HG03095 (cell line): Measurements from ENCODE around the gene CPS1.

Source experiments
- ATAC-seq: cut with Tn5 transposase; IDR thresholded peaks from one replicate; pipeline ENCODE4 v1.9.1; 2021; ENCODE audit warnings: moderate library complexity; ENCODE audit not compliant: unreplicated experiment

Gene CPS1

GRCh38 chr2:210556329-210556980 lies at the start of gene CPS1:
Gene CPS1, plus strand, starts transcription at chr2:210556599. Its CDS starts 135 bp downstream, at chr2:210556734.
- no peak for ATAC-seq

- ATAC-seq, result no peak
Observed at GRCh38 chr2:210515911-210516310, 40.5 kb upstream of the CPS1 start.

GRCh38 chr2:210517264-210517663 lies 39.1 kb upstream of the CPS1 start:
- ATAC-seq, result no peak

- no peak for ATAC-seq
Observed at GRCh38 chr2:210519594-210519993, 36.8 kb upstream of the CPS1 start.

GRCh38 chr2:210522399-210522798 lies 34.0 kb upstream of the CPS1 start:
- ATAC-seq, result no peak

- ATAC-seq, result no peak
Observed at GRCh38 chr2:210523650-210524289, 32.6 kb upstream of the CPS1 start.

GRCh38 chr2:210524533-210524932 lies 31.9 kb upstream of the CPS1 start:
- ATAC-seq, result no peak

GRCh38 chr2:210527286-210527685 lies 29.1 kb upstream of the CPS1 start:
- no peak for ATAC-seq

- no peak for ATAC-seq
Observed at GRCh38 chr2:210528716-210529115, 27.7 kb upstream of the CPS1 start.

- ATAC-seq, result no peak
Observed at GRCh38 chr2:210531050-210531449, 25.3 kb upstream of the CPS1 start.

- no peak for ATAC-seq
Observed at GRCh38 chr2:210531482-210531881, 24.9 kb upstream of the CPS1 start.

- ATAC-seq, result no peak
Observed at GRCh38 chr2:210533389-210533788, 23.0 kb upstream of the CPS1 start.

GRCh38 chr2:210534879-210535278 lies 21.5 kb upstream of the CPS1 start:
- no peak for ATAC-seq

GRCh38 chr2:210536973-210537650 lies 19.3 kb upstream of the CPS1 start:
- ATAC-seq, result peak; percentile 70

GRCh38 chr2:210539035-210539434 lies 17.4 kb upstream of the CPS1 start:
- ATAC-seq, result no peak

- ATAC-seq, result no peak
Observed at GRCh38 chr2:210539578-210540416, 16.6 kb upstream of the CPS1 start.

- ATAC-seq, result no peak
Observed at GRCh38 chr2:210540471-210540870, 15.9 kb upstream of the CPS1 start.

- no peak for ATAC-seq
Observed at GRCh38 chr2:210540900-210541289, 15.5 kb upstream of the CPS1 start.

GRCh38 chr2:210541290-210541902 lies 15.0 kb upstream of the CPS1 start:
- ATAC-seq, result no peak

- ATAC-seq, result no peak
Observed at GRCh38 chr2:210544007-210544590, 12.3 kb upstream of the CPS1 start.

- ATAC-seq, result no peak
Observed at GRCh38 chr2:210544831-210545230, 11.6 kb upstream of the CPS1 start.
